ENCODE results near the gene GGT5. TPM values are rescaled to one million over a fixed set of nuclear protein-coding genes. Genes with fewer than 3 reads are reported as not detected.
A peak's percentile ranks its signal among the peaks of the same experiment; 100 is the strongest.

GGT5 gene
- total and polyA plus RNA-seq, 2 of the 13 experiments (the other 11 are each of a cell fraction or from before 2014, with no cell fraction given) = 0.69 to 3.1 TPM

GRCh38 chr22:24270556-24271385, 25.9 kb upstream of the GGT5 start, which contains the start of gene SPECC1L (continued):
- TF ChIP-seq CTCF (CRISPR knock-in tag; IDR thresholded peaks at IDR 0.05) (peak; percentile 38; the same call in 1 of the 2 replicates), ZNF530 (CRISPR knock-in tag; IDR thresholded peaks at IDR 0.05; ENCODE audit: low read depth) (no peak), ZFP36 (IDR thresholded peaks at IDR 0.05; ENCODE audit: borderline replicate concordance, low read depth, low read length, partially characterized antibody) (no peak), SNAI1 (CRISPR knock-in tag; IDR thresholded peaks at IDR 0.05; ENCODE audit: borderline replicate concordance) (0 out of 2 replicates have a peak, but pooled peaks have one; percentile 10), ZFP36L2 (CRISPR knock-in tag; IDR thresholded peaks at IDR 0.05) (no peak), TCF7 (IDR thresholded peaks at IDR 0.05; ENCODE audit: low read depth) (no peak), ZNF703 (CRISPR knock-in tag; IDR thresholded peaks at IDR 0.05; ENCODE audit: borderline replicate concordance) (0 out of 2 replicates have a peak, but pooled peaks have one; percentile 72), RFX1 (IDR thresholded peaks at IDR 0.05) (no peak), ATF2 (CRISPR knock-in tag; IDR thresholded peaks at IDR 0.05) (peak; percentile 46; the same call in 1 of the 2 replicates), TBX3 (IDR thresholded peaks at IDR 0.05; ENCODE audit: borderline replicate concordance) (no peak), ERF (CRISPR knock-in tag; IDR thresholded peaks at IDR 0.05) (peak; percentile 86), KIAA2018 (CRISPR knock-in tag; IDR thresholded peaks at IDR 0.05; ENCODE audit: borderline replicate concordance) (peak; percentile 83; the same call in 1 of the 2 replicates), CBFB (CRISPR knock-in tag; IDR thresholded peaks at IDR 0.05) (0 out of 2 replicates have a peak, but pooled peaks have one; percentile 38), MTF1 (CRISPR knock-in tag; IDR thresholded peaks at IDR 0.05) (no peak; the same call in 1 of the 2 replicates), FOXO4 (CRISPR knock-in tag; conservative IDR thresholded peaks at IDR 0.05) (no peak), NAIF1 (CRISPR knock-in tag; IDR thresholded peaks at IDR 0.05; ENCODE audit: borderline replicate concordance) (no peak)

Data from HepG2 (cell line).